GM12878 (cell line): ENCODE data around the gene CCDC186. TPM values are rescaled to one million over a fixed set of nuclear protein-coding genes. Genes with fewer than 3 reads are reported as not detected.

Experiments
- ATAC-seq: fragments of 200-7000 bp; cut with Tn5 transposase; 3 replicates; pipeline ENCODE4 v1.9.1; 2020; ENCODE audit warnings: mild to moderate bottlenecking, moderate library complexity
- BruUV-seq: library from RNA; stranded (reverse); fragments of 400-500 nt; replicated peaks from 2 replicates; lab custom pipeline; 2021; lab: Mats Ljungman, UMichigan
- CTCF ChIA-PET: fragments of 300-600 bp; sonication (Branson Sonifier 250); formaldehyde crosslinking; extraction: SDS; loops from one replicate; lab custom pipeline; 2021; ENCODE audit warnings: inconsistent platforms; lab: Yijun Ruan, JAX
- POLR2A ChIA-PET: fragments of 350-600 bp; formaldehyde crosslinking; extraction: SDS; loops from one replicate; lab custom pipeline; 2021; ENCODE audit warnings: inconsistent platforms; lab: Charles Lee
- RAD21 ChIA-PET: fragments of 300-600 bp; sonication (Branson Sonifier 250); formaldehyde crosslinking; loops from one replicate; lab custom pipeline; 2023; ENCODE audit warnings: antibody characterized with exemption; ENCODE audit not compliant: unreplicated experiment; lab: Charles Lee
- SMC1A ChIA-PET: fragments of 300-600 bp; sonication (Branson Sonifier 250); formaldehyde crosslinking; loops from one replicate; lab custom pipeline; 2023; ENCODE audit not compliant: unreplicated experiment, uncharacterized antibody; lab: Charles Lee
- DNase-seq: peaks from one replicate; pipeline ENCODE4 v3.0.0-alpha.2; 2011; ENCODE audit warnings: low read depth, low spot score
- FAIRE-seq: peaks from 3 replicates; lab custom pipeline; 2011; peaks lifted over from hg19 to GRCh38; lab: Jason Lieb, UNC
- H2AFZ ChIP-seq: 2 replicates; pipeline ENCODE4 v1.6.0; 2011; ENCODE audit warnings: low read depth, low read length, control low read depth; ENCODE audit not compliant: control insufficient read depth
- H3K27ac ChIP-seq: 2 replicates; pipeline ENCODE4 v1.5.1; 2011; ENCODE audit warnings: control low read depth; ENCODE audit not compliant: control insufficient read depth, insufficient read depth
- H3K27me3 ChIP-seq, 2 experiments: replicated peaks in 1 of 2; 2 replicates each; pipeline versions ENCODE4 v1.6.0 to v1.6.1; 2011; ENCODE audit warnings: low read length in 1 of 2; ENCODE audit not compliant: control insufficient read depth in 2 of 2, insufficient read depth in 2 of 2
- H3K36me3 ChIP-seq, 2 experiments: 2 replicates each; pipeline ENCODE4 v1.5.1; 2011; ENCODE audit warnings: low read length in 1 of 2; ENCODE audit not compliant: control insufficient read depth in 2 of 2, insufficient read depth in 2 of 2
- H3K4me1 ChIP-seq: 2 replicates; pipeline ENCODE4 v1.6.1; 2011; ENCODE audit warnings: mild to moderate bottlenecking, low read length, moderate library complexity, mixed read lengths; ENCODE audit not compliant: control insufficient read depth, insufficient read depth
- H3K4me2 ChIP-seq: 2 replicates; pipeline ENCODE4 v1.6.0; 2011; ENCODE audit warnings: control low read depth; ENCODE audit not compliant: control insufficient read depth, insufficient read depth
- H3K4me3 ChIP-seq: fragments of 200-600 bp; sonication (generic); 2 replicates; pipeline ENCODE4 v1.5.1; 2016
- H3K79me2 ChIP-seq: 2 replicates; pipeline ENCODE4 v1.6.0; 2011; ENCODE audit warnings: low read length; ENCODE audit not compliant: control insufficient read depth, insufficient read depth
- H3K9ac ChIP-seq: 2 replicates; pipeline ENCODE4 v1.8.0; 2011; ENCODE audit warnings: low read length, control low read depth, mixed read lengths; ENCODE audit not compliant: control insufficient read depth, insufficient read depth
- H3K9me3 ChIP-seq: replicated peaks from 3 replicates; pipeline ENCODE4 v1.5.1; 2011; ENCODE audit warnings: mild to moderate bottlenecking, low read length; ENCODE audit not compliant: control insufficient read depth, insufficient read depth
- H4K20me1 ChIP-seq: 2 replicates; pipeline ENCODE4 v1.6.0; 2011; ENCODE audit not compliant: control insufficient read depth, insufficient read depth
- BACH1 ChIP-seq: fragments of 450-650 bp; IDR thresholded peaks from 2 replicates; pipeline ENCODE4 v1.6.1; 2017; ENCODE audit warnings: mild to moderate bottlenecking, borderline replicate concordance
- CHD1 ChIP-seq: IDR thresholded peaks from 2 replicates; pipeline ENCODE4 v1.6.1; 2012; ENCODE audit warnings: low read depth, low read length, improper control_type of control experiment
- CHD4 ChIP-seq: fragments of 200-600 bp; sonication (generic); IDR thresholded peaks from 2 replicates; pipeline ENCODE4 v1.6.1; 2016; ENCODE audit warnings: mild to moderate bottlenecking
- CREB1 ChIP-seq: IDR thresholded peaks from 2 replicates; pipeline ENCODE4 v1.6.1; 2012; ENCODE audit warnings: low read depth, mild to moderate bottlenecking, inconsistent platforms
- CUX1 ChIP-seq: IDR thresholded peaks from 2 replicates; pipeline ENCODE4 v1.6.1; 2012; ENCODE audit warnings: improper control_type of control experiment, low read depth, low read length; ENCODE audit not compliant: insufficient replicate concordance
- HSF1 ChIP-seq: fragments of 150-350 bp; IDR thresholded peaks from 2 replicates; pipeline ENCODE4 v1.6.1; 2014; ENCODE audit warnings: mild to moderate bottlenecking, low read depth, low read length
- JUND ChIP-seq: IDR thresholded peaks from 2 replicates; pipeline ENCODE4 v1.6.1; 2012; ENCODE audit warnings: low read depth, mild to moderate bottlenecking, low read length, improper control_type of control experiment, moderate library complexity
- KDM1A ChIP-seq: fragments of 200-600 bp; sonication (generic); IDR thresholded peaks from 2 replicates; pipeline ENCODE4 v1.6.1; 2016; ENCODE audit warnings: borderline replicate concordance
- MYB ChIP-seq: fragments of 150-350 bp; IDR thresholded peaks from 2 replicates; pipeline ENCODE4 v1.6.1; 2014; ENCODE audit warnings: mild to moderate bottlenecking, low read depth, low read length, borderline replicate concordance
- NFYA ChIP-seq: IDR thresholded peaks from 2 replicates; pipeline ENCODE4 v1.6.1; 2011; ENCODE audit warnings: low read depth, mild to moderate bottlenecking, low read length, improper control_type of control experiment, borderline replicate concordance
- POLR2A ChIP-seq: IDR thresholded peaks from 2 replicates; pipeline ENCODE4 v1.6.1; 2011; ENCODE audit warnings: low read depth, mild to moderate bottlenecking, low read length
- SIX5 ChIP-seq: IDR thresholded peaks from 2 replicates; pipeline ENCODE4 v1.6.1; 2011; ENCODE audit warnings: mild to moderate bottlenecking, low read depth, low read length, moderate library complexity; ENCODE audit not compliant: severe bottlenecking
- SMAD5 ChIP-seq: IDR thresholded peaks from 2 replicates; pipeline ENCODE4 v1.6.1; 2016; ENCODE audit warnings: antibody characterized with exemption, low read depth
- SMARCA5 ChIP-seq: fragments of 450-650 bp; IDR thresholded peaks from 2 replicates; pipeline ENCODE4 v1.6.1; 2017; ENCODE audit warnings: mild to moderate bottlenecking
- SRF ChIP-seq, 2 experiments: IDR thresholded peaks; 2 replicates each; pipeline ENCODE4 v1.6.1; 2011; ENCODE audit warnings: low read depth in 2 of 2, low read length in 2 of 2, mild to moderate bottlenecking in 1 of 2, moderate library complexity in 1 of 2
- STAT1 ChIP-seq: fragments of 450-650 bp; conservative IDR thresholded peaks from 2 replicates; pipeline ENCODE4 v1.6.1; 2014; ENCODE audit warnings: antibody characterized with exemption, mild to moderate bottlenecking
- ZBED1 ChIP-seq: IDR thresholded peaks from 2 replicates; pipeline ENCODE4 v1.6.1; 2016; ENCODE audit warnings: borderline replicate concordance
- WGBS: methylation state at CpG from one replicate; pipeline ENCODE4 v1.1.6; 2016; ENCODE audit warnings: low lambda C conversion rate; ENCODE audit not compliant: insufficient replicate concordance, insufficient coverage; ENCODE audit errors: missing lambda C conversion rate; 5-methylcytosine and 5-hydroxymethylcytosine counted together
- in situ Hi-C: fragments of 300-500 bp; cut with MboI; formaldehyde crosslinking; loops from 9 replicates; pipeline ENCODE4 v1.14.3; 2018; ENCODE audit warnings: mixed read lengths
- intact Hi-C: fragments of 100-400 bp; cut with micrococcal nuclease; formaldehyde crosslinking; loops from one replicate; pipeline ENCODE4 v1.14.2; 2022; ENCODE audit not compliant: unreplicated experiment
- polyA plus RNA-seq, 11 experiments: library from polyadenylated mRNA; depleted of rRNA in 4 of 11; unstranded in 6 of 11; stranded (reverse) in 5 of 11; fragments of >200 nt; fragmentation: Nextera tagmentation in 4 of 11; fragmentation: Illumina TruSeq in 1 of 11; extraction: Ambion mirVana in 4 of 11; extraction: Trizol in 1 of 11; gene quantifications; 1 replicate in 1 of 11; 2 replicates in 10 of 11; pipeline versions ENCODE4 v1.2.1 to v1.2.3, GENCODE V29; 2011 to 2016; ENCODE audit warnings: inconsistent platforms in 2 of 11, missing spikeins in 2 of 11, low read depth in 1 of 11
- total RNA-seq, 4 experiments: library from RNA; depleted of rRNA in 3 of 4; stranded (reverse); fragments of >200 nt in 3 of 4; fragmentation: Illumina TruSeq in 1 of 4; extraction: Trizol in 1 of 4; gene quantifications; 2 replicates each; pipeline versions ENCODE4 v1.2.1 to v1.2.3, GENCODE V29; 2013 to 2021

CCDC186 gene
- total and polyA plus RNA-seq, 10 of the 15 experiments (the other 5 are each of a cell fraction or from before 2014, with no cell fraction given) = 3.5 to 13.1 (median 7.3) TPM

- TF ChIP-seq CUX1 = no peak
These were observed 8.0 kb downstream of the CCDC186 start (continued) for GRCh38 chr10:114166043-114166442.

- RAD21 ChIA-PET = no interaction called here
- BruUV-seq = no TSS peak
- Histone ChIP-seq H3K27me3 (no peaks in the 10 kb centered on the region), H3K27ac (no peak overlapping the region), H3K9me3 (no peaks in the 10 kb centered on the region; the same call in 2 of the 3 replicates), H3K4me2 (no peak overlapping the region), H4K20me1 (no peaks in the 10 kb centered on the region), H3K4me1 (peaks cover under 1% of the 10 kb centered on the region), H3K4me3 (no peak overlapping the region), H3K36me3 (peaks cover 0 to 7% of the 10 kb centered on the region in 2 experiments; a peak in 2 of 4 replicates), H3K9ac (no peak overlapping the region), H2AFZ (no peak overlapping the region), H3K79me2 (peaks cover 2% of the 10 kb centered on the region)
- POLR2A ChIA-PET = interaction anchor here (1.1 kb wide), 1 partner anchor 9 kb away, joined by 3 read pairs; no protein-coding TSS in a partner anchor
- DNase-seq = no peak
- no peak for ATAC-seq
- FAIRE-seq = no peak
- intact Hi-C loops = no loop called here
- in situ Hi-C loops = no loop called here
- CTCF ChIA-PET = interaction anchor here (1.0 to 1.1 kb wide), 3 partner anchors 9 to 364 kb away, joined by 3 read pairs; no protein-coding TSS in a partner anchor
- SMC1A ChIA-PET = interaction anchor here (0.8 to 2.3 kb wide), 5 partner anchors 9 to 728 kb away, joined by 3 to 5 read pairs (median 4); partner anchors contain the start of gene CCDC186
- WGBS = 75% methylated on average over 2 of the region's 2 CpGs
- no peak for TF ChIP-seq KDM1A
- TF ChIP-seq ZBED1 = no peak
- TF ChIP-seq MYB = no peak
- TF ChIP-seq NFYA = no peak
- TF ChIP-seq CREB1 = no peak
- no peak for TF ChIP-seq SMAD5
- no peak for TF ChIP-seq CHD1
- TF ChIP-seq BACH1 = no peak
- no peak for TF ChIP-seq CHD4
- TF ChIP-seq STAT1 = no peak
- TF ChIP-seq POLR2A = no peak
- TF ChIP-seq HSF1 = no peak
- no peak for TF ChIP-seq SRF (IDR thresholded peaks at IDR 0.05; ENCODE audit: low read depth in 2 of 2, low read length in 2 of 2)
- no peak for TF ChIP-seq SIX5
- no peak for TF ChIP-seq JUND
- no peak for TF ChIP-seq SMARCA5
These were observed 10.9 kb downstream of the CCDC186 start for GRCh38 chr10:114163062-114163461.
